T-helper 1 cell treated with Interleukin-12 subunit alpha and Interleukin-12 subunit beta and Interleukin-4 antibody, amounts not matched to agents 30 μg/mL and 1 μg/mL, for 36 hours (primary cell): ENCODE data around the gene SFI1.
"Not testable (repeated sequence)": the region's sequence is repeated elsewhere in the genome, so short reads cannot be mapped to it uniquely, and the experiment has no call there.

Experiments
- H3K27ac Mint-ChIP-seq: one replicate; pipeline ENCODE4 v1.8.0; 2021; ENCODE audit warnings: mild to moderate bottlenecking, mixed read lengths
- H3K27me3 Mint-ChIP-seq: one replicate; pipeline ENCODE4 v1.8.0; 2021; ENCODE audit warnings: low read depth, mixed read lengths
- H3K36me3 Mint-ChIP-seq: one replicate; pipeline ENCODE4 v1.8.0; 2021; ENCODE audit warnings: low read depth, mixed read lengths
- H3K4me1 Mint-ChIP-seq: one replicate; pipeline ENCODE4 v1.8.0; 2021; ENCODE audit warnings: low read depth, mixed read lengths
- H3K4me3 Mint-ChIP-seq: one replicate; pipeline ENCODE4 v1.8.0; 2021; ENCODE audit warnings: mild to moderate bottlenecking, moderate library complexity, mixed read lengths
- H3K9me3 Mint-ChIP-seq: one replicate; pipeline ENCODE4 v1.8.0; 2021; ENCODE audit warnings: mixed read lengths

SFI1 gene

DNA sequence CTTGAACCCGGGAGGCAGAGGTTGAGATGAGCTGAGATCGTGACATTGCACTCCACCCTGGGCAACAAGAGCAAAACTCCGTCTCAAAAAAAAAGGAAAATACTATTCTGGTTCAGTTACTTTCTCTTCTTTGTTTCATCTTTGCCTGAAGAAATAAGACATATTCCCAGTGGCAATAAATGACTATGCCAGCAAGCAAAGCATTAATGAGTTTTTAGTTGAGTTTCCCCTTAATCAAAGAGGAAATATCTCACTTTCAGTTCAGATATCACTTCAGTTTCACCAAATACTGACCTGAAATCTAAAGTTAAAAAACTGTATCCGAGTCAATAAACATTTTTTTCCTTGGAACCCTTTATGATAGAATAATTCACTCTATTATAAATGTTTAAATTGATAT lies 155.3 kb downstream of the SFI1 start:
- no peaks in the 10 kb centered on the region for H3K9me3 Mint-ChIP-seq
- H3K4me1 Mint-ChIP-seq = peaks cover 12% of the 10 kb centered on the region
- H3K27me3 Mint-ChIP-seq = no peaks in the 10 kb centered on the region
- no peak overlapping the region for H3K27ac Mint-ChIP-seq
- H3K36me3 Mint-ChIP-seq = peaks cover 17% of the 10 kb centered on the region
- no peak overlapping the region for H3K4me3 Mint-ChIP-seq

DNA sequence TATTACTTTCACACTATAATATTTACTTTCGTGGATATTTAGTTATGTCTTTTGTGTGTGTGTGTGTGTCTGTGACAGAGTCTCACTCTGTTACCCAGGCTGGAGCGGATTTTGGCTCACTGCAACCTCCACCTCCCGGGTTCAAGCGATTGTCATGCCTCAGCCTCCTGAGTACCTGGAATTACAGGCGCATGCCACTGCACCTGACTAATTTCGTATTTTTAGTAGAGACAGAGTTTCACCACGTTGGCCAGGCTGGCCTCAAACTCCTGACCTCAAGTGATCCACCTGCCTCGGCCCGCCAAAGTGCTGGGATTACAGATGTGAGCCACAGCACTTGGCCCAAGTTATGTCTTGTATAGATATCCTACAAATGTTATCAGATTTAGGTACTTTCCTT lies 155.8 kb downstream of the SFI1 start:
- peaks cover 12% of the 10 kb centered on the region for H3K4me1 Mint-ChIP-seq
- H3K4me3 Mint-ChIP-seq = no peak overlapping the region
- no peaks in the 10 kb centered on the region for H3K9me3 Mint-ChIP-seq
- no peaks in the 10 kb centered on the region for H3K27me3 Mint-ChIP-seq
- no peak overlapping the region for H3K27ac Mint-ChIP-seq
- H3K36me3 Mint-ChIP-seq = peaks cover 15% of the 10 kb centered on the region

DNA sequence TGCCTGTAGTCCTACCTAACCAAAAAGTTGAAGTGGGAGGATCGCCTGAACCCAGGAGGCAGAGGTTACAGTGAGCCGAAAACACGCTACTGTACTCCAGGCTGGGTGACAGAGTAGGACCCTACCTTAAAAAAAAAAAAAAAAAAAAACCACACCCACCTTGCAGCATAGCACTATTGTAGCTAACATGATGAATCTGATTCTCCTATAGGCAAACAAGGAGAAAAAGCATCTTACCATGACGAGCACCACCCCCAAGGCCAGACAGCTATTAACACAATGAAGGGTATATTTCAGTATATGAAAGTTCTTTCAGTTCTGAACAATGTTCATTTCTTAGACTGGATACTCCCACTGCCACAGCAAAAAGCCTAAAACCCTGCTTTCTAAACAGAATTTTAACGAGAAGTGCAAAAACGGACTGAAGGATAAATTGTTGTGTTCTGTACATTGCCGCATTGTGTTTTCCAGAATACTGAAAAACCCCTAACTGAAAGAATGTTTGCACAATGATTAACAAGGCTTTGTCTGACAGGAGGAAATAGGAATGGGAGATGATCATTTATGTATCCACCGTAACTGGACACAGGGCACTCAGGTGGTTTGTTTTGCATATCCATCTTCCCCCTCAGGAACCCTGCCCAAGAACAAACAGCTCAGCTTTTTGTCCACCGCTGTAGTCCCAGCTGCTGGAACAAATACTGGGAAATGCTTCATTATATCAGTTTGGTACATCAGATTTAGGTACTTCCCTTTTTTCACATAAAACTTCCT lies 156.8 kb downstream of the SFI1 start:
- Mint-ChIP-seq H3K36me3 (peaks cover 11% of the 10 kb centered on the region), H3K9me3 (no peaks in the 10 kb centered on the region), H3K4me1 (peaks cover 15% of the 10 kb centered on the region), H3K4me3 (no peak overlapping the region), H3K27me3 (no peaks in the 10 kb centered on the region), H3K27ac (no peak overlapping the region)

DNA sequence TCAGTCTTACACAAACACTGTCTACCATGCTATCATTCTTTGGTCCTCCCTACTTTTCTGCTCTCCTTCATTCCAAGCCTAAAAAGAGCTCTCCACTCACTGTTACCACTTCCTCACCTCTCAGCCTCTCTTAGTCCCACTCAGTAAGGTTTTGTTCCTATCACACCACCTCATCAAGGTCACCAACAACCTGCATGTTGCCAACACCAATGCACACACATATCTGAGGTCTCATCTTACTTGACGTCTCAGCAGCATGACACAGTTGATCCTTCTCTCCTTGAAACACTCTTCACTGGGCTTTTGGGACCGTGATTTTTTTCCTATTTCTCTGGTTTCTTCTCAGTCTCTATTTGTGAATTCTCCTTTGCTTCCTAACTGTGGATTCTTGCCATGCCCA lies 157.6 kb downstream of the SFI1 start:
- Mint-ChIP-seq H3K27ac (no peak overlapping the region), H3K4me3 (no peak overlapping the region), H3K4me1 (peaks cover 16% of the 10 kb centered on the region), H3K36me3 (peaks cover 8% of the 10 kb centered on the region), H3K27me3 (no peaks in the 10 kb centered on the region), H3K9me3 (no peaks in the 10 kb centered on the region)

DNA sequence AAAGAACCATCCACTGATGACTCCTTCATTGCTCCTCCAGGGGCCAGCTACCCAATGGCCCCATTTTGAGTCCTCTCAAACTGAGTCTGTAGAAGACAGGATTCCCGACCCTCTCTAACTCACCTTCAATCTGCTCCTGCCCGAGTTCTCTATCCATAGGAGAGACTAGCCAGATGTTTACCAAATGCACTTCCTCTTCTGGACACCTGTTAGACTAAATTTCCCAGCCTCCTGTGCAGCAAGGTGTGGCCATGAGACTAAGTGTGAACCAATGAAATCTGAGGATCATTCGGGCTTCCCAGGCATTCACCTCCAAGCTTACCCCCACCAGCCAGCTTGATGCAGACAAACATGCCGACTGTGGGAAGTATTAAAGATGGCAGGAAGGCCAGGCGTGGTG lies 158.1 kb downstream of the SFI1 start:
- Mint-ChIP-seq H3K4me3 (no peak overlapping the region), H3K9me3 (no peaks in the 10 kb centered on the region), H3K36me3 (peaks cover 4% of the 10 kb centered on the region), H3K27ac (no peak overlapping the region), H3K4me1 (peaks cover 18% of the 10 kb centered on the region), H3K27me3 (no peaks in the 10 kb centered on the region)

DNA sequence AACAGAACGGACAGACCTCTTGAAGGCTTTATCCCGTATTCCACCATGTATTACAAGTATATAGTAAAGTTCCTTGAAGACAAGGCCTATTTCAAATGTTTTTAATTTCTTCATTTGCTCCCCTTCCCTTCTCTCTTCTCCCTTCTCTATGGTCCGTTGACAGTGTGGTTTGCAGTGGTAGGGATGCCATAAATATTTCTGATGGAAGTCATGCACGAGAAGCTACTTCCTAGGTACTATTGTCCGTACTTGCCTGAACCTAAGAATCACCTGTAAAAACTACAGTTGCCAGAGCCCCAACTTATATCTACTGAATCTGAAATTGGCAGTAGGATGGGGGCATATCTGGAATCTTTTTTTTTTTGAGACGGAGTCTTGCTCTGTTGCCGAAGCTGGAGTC lies 162.9 kb downstream of the SFI1 start:
- Mint-ChIP-seq H3K27me3 (no peaks in the 10 kb centered on the region), H3K36me3 (peaks cover 2% of the 10 kb centered on the region), H3K27ac (no peak overlapping the region), H3K4me3 (no peak overlapping the region), H3K4me1 (peaks cover 32% of the 10 kb centered on the region), H3K9me3 (no peaks in the 10 kb centered on the region)

DNA sequence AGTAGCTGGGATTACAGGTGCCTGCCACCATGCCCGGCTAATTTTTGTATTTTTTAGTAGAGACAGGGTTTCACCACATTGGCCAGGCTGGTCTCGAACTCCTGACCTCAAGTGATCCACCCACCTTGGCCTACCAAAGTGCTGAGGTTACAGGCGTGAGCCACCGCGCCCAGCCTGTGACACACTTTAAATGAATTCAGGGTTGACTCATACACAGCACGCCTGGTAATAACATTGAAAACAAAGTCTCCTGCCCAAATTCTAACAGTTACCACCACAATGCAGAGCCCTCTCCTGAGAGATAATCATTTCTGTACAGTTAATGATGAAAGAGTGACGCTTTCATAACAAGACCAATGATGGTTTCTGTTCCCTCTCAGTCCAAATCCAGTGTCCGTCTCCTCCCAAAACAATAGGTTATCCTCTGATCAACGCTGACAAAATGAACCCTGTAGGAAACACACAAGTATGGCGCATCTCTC lies 164.6 kb downstream of the SFI1 start:
- H3K4me3 Mint-ChIP-seq = peak overlapping the region; percentile 99
- H3K9me3 Mint-ChIP-seq, H3K36me3 Mint-ChIP-seq, H3K27me3 Mint-ChIP-seq: not testable (repeated sequence)
- peak overlapping the region; percentile 97 for H3K27ac Mint-ChIP-seq
- H3K4me1 Mint-ChIP-seq = peaks cover 34% of the 10 kb centered on the region

DNA sequence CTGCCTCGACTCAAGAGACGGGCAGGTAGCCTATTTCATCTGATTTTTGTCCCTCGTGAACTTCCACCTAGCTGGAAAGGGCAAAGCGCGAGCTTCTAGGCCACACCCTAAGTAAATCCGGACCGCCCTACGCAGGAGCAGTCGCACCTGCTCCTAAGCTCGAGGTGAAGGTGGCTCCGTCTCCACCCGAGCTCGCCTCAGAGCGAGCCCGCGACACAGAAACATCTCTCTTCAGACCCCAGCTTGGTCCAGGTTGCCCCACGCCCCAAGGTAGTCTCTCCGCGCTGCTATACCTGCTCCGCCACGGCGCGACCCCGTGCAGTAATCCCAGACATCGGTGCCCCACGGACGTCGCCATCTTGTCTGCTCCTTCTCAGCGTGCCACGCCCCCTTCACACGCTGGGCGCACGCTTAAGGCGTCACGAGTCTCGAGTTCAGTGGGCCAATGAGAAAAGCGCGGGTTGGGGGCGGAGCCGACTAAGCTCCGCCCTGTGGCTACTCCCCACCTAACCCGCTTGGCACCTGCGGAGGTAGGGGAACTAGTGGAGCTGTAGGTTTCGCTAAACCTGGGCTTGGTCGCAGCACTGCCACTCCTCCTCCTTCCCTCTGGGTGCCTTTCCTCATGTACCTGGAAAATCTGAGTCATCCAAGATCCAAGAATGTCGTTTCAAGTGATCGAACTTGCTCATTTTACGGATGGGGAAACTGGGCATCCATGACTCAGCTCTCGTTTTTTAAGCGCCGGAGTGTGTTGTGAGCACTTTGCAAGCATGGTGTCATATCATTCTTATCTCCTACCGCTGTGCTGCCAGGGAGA lies 165.7 kb downstream of the SFI1 start, which contains the start of gene PISD:
PISD (minus strand) TSS at position 365 of the 817 bp plus-strand sequence; CDS start at position 358, 7 bp downstream.
- peaks cover 2% of the 10 kb centered on the region for H3K36me3 Mint-ChIP-seq
- peaks cover 31% of the 10 kb centered on the region for H3K4me1 Mint-ChIP-seq
- H3K4me3 Mint-ChIP-seq = peak within 1 kb of the TSS; percentile 99
- no peaks in the 10 kb centered on the region for H3K27me3 Mint-ChIP-seq
- H3K27ac Mint-ChIP-seq = peak within 1 kb of the TSS; percentile 97
- H3K9me3 Mint-ChIP-seq = no peaks in the 10 kb centered on the region

DNA sequence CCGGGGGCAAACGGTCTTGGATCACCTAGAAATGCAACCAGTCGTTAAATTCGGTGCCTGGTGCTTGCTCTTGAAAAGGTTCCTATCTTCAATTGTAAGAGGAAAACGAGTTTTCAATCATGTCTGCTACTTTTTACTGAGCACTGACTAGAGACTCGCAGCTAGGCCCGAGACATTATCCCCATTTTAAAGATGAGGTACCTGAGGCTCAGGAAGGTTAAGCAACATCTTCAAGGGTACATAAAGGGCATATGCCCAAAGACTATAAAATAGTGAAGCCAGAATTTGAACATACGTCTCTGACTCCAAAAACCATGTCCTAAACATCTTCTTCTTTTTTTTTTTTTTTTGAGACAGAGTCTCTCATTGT lies 166.3 kb downstream of the SFI1 start:
- H3K36me3 Mint-ChIP-seq = peaks cover 2% of the 10 kb centered on the region

More for the DNA sequence above, 166.3 kb downstream of the SFI1 start:
- Mint-ChIP-seq H3K4me3 (peak overlapping the region; percentile 99), H3K27ac (peak overlapping the region; percentile 97), H3K9me3 (no peaks in the 10 kb centered on the region), H3K4me1 (peaks cover 31% of the 10 kb centered on the region), H3K27me3 (no peaks in the 10 kb centered on the region)
